SK-N-SH treated with all-trans-retinoic acid at 6 μM for 48 hours (cell line): ENCODE measurements around the gene DHCR7.

Experiments used
- OSR1 ChIP-seq: fragments of 250-450 bp; sonication (Bioruptor Pico); IDR thresholded peaks from 2 replicates; pipeline ENCODE4 v1.8.0; 2022; ENCODE audit warnings: moderate library complexity, mild to moderate bottlenecking, inconsistent platforms
- TCF4 ChIP-seq: fragments of 250-450 bp; sonication (Bioruptor Pico); IDR thresholded peaks from 2 replicates; pipeline ENCODE4 v1.8.0; 2021; ENCODE audit warnings: mild to moderate bottlenecking, moderate library complexity, borderline replicate concordance
- ZFP3 ChIP-seq: fragments of 250-450 bp; sonication (Bioruptor Pico); IDR thresholded peaks from 2 replicates; pipeline ENCODE4 v1.5.0; 2020; ENCODE audit warnings: mild to moderate bottlenecking, moderate library complexity
- ZFP30 ChIP-seq: fragments of 450-650 bp; formaldehyde crosslinking; IDR thresholded peaks from 2 replicates; pipeline ENCODE4 v1.5.0; 2022; ENCODE audit warnings: mild to moderate bottlenecking, moderate library complexity
- ZNF565 ChIP-seq: fragments of 450-650 bp; formaldehyde crosslinking; conservative IDR thresholded peaks from 2 replicates; pipeline ENCODE4 v1.5.0; 2020; ENCODE audit warnings: low read depth, mild to moderate bottlenecking, moderate library complexity

GRCh38 chr11:71465054-71465453, 16.9 kb upstream of the DHCR7 start:
- no peak for TF ChIP-seq OSR1
- TF ChIP-seq ZFP3 (CRISPR knock-in tag): no peak
- TF ChIP-seq ZNF565: no peak
- no peak for TF ChIP-seq TCF4 (CRISPR knock-in tag)
- TF ChIP-seq ZFP30 (CRISPR knock-in tag): no peak
